SK-N-SH treated with all-trans-retinoic acid at 6 μM for 48 hours (cell line): ENCODE data around the gene ST6GALNAC4.

ENCODE experiments used
- ARNTL ChIP-seq: fragments of 450-650 bp; formaldehyde crosslinking; IDR thresholded peaks from 2 replicates; pipeline ENCODE4 v1.5.0; 2020; ENCODE audit warnings: low read depth, mild to moderate bottlenecking, moderate library complexity, borderline replicate concordance
- BACH2 ChIP-seq: fragments of 250-450 bp; sonication (Bioruptor Pico); IDR thresholded peaks from 2 replicates; pipeline ENCODE4 v1.9.0; 2021; ENCODE audit warnings: mild to moderate bottlenecking, borderline replicate concordance
- CREB5 ChIP-seq: fragments of 250-450 bp; sonication (Bioruptor Pico); IDR thresholded peaks from 2 replicates; pipeline ENCODE4 v1.5.1; 2020; ENCODE audit warnings: low read depth, mild to moderate bottlenecking, moderate library complexity
- CSDC2 ChIP-seq: fragments of 250-450 bp; sonication (Bioruptor Pico); IDR thresholded peaks from 2 replicates; pipeline ENCODE4 v1.5.0; 2020; ENCODE audit warnings: mild to moderate bottlenecking, moderate library complexity
- POU6F1 ChIP-seq: fragments of 250-450 bp; sonication (Bioruptor Pico); IDR thresholded peaks from 2 replicates; pipeline ENCODE4 v1.8.0; 2021; ENCODE audit warnings: low read depth, mild to moderate bottlenecking, moderate library complexity, borderline replicate concordance
- RARB ChIP-seq: fragments of 250-450 bp; sonication (Bioruptor Pico); IDR thresholded peaks from 2 replicates; pipeline ENCODE4 v1.8.0; 2021; ENCODE audit warnings: mild to moderate bottlenecking, moderate library complexity
- SNAI2 ChIP-seq: fragments of 250-450 bp; sonication (Bioruptor Pico); IDR thresholded peaks from 2 replicates; pipeline ENCODE4 v1.5.0; 2020; ENCODE audit warnings: mild to moderate bottlenecking, moderate library complexity
- TCF4 ChIP-seq: fragments of 250-450 bp; sonication (Bioruptor Pico); IDR thresholded peaks from 2 replicates; pipeline ENCODE4 v1.8.0; 2021; ENCODE audit warnings: mild to moderate bottlenecking, moderate library complexity, borderline replicate concordance
- ZC3H10 ChIP-seq: fragments of 250-450 bp; sonication (Bioruptor Pico); IDR thresholded peaks from 2 replicates; pipeline ENCODE4 v1.5.1; 2021; ENCODE audit warnings: mild to moderate bottlenecking, moderate library complexity
- ZFP3 ChIP-seq: fragments of 250-450 bp; sonication (Bioruptor Pico); IDR thresholded peaks from 2 replicates; pipeline ENCODE4 v1.5.0; 2020; ENCODE audit warnings: mild to moderate bottlenecking, moderate library complexity
- TF ChIP-seq, protein P1 (sequence below): fragments of 250-450 bp; sonication (Bioruptor Pico); IDR thresholded peaks from 2 replicates; pipeline ENCODE4 v1.5.0; 2020; ENCODE audit warnings: mild to moderate bottlenecking, moderate library complexity
- TF ChIP-seq, protein P2 (sequence below): fragments of 250-450 bp; sonication (Bioruptor Pico); IDR thresholded peaks from 2 replicates; pipeline ENCODE4 v1.8.0; 2020; ENCODE audit warnings: mild to moderate bottlenecking, moderate library complexity, borderline replicate concordance

GRCh38 chr9:127880143-127880542, 36.7 kb downstream of the ST6GALNAC4 start:
- TF ChIP-seq, protein P1, sequence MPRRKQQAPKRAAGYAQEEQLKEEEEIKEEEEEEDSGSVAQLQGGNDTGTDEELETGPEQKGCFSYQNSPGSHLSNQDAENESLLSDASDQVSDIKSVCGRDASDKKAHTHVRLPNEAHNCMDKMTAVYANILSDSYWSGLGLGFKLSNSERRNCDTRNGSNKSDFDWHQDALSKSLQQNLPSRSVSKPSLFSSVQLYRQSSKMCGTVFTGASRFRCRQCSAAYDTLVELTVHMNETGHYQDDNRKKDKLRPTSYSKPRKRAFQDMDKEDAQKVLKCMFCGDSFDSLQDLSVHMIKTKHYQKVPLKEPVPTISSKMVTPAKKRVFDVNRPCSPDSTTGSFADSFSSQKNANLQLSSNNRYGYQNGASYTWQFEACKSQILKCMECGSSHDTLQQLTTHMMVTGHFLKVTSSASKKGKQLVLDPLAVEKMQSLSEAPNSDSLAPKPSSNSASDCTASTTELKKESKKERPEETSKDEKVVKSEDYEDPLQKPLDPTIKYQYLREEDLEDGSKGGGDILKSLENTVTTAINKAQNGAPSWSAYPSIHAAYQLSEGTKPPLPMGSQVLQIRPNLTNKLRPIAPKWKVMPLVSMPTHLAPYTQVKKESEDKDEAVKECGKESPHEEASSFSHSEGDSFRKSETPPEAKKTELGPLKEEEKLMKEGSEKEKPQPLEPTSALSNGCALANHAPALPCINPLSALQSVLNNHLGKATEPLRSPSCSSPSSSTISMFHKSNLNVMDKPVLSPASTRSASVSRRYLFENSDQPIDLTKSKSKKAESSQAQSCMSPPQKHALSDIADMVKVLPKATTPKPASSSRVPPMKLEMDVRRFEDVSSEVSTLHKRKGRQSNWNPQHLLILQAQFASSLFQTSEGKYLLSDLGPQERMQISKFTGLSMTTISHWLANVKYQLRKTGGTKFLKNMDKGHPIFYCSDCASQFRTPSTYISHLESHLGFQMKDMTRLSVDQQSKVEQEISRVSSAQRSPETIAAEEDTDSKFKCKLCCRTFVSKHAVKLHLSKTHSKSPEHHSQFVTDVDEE (CRISPR knock-in tag), result no peak
- TF ChIP-seq SNAI2 (CRISPR knock-in tag) (no peak), RARB (CRISPR knock-in tag) (no peak), BACH2 (CRISPR knock-in tag) (no peak), CSDC2 (CRISPR knock-in tag) (no peak), POU6F1 (no peak), TCF4 (CRISPR knock-in tag) (no peak), CREB5 (CRISPR knock-in tag) (no peak), ZFP3 (CRISPR knock-in tag) (no peak), ZC3H10 (CRISPR knock-in tag) (no peak), ARNTL (no peak)
- TF ChIP-seq, protein P2, sequence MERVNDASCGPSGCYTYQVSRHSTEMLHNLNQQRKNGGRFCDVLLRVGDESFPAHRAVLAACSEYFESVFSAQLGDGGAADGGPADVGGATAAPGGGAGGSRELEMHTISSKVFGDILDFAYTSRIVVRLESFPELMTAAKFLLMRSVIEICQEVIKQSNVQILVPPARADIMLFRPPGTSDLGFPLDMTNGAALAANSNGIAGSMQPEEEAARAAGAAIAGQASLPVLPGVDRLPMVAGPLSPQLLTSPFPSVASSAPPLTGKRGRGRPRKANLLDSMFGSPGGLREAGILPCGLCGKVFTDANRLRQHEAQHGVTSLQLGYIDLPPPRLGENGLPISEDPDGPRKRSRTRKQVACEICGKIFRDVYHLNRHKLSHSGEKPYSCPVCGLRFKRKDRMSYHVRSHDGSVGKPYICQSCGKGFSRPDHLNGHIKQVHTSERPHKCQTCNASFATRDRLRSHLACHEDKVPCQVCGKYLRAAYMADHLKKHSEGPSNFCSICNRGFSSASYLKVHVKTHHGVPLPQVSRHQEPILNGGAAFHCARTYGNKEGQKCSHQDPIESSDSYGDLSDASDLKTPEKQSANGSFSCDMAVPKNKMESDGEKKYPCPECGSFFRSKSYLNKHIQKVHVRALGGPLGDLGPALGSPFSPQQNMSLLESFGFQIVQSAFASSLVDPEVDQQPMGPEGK, result no peak
